Neural cell (in vitro differentiated cells): Measurements from ENCODE around the gene SLC19A1.

Experiments
- EP300 ChIP-seq: fragments of 450-650 bp; conservative IDR thresholded peaks from 2 replicates; pipeline ENCODE4 v1.6.1; 2014; ENCODE audit warnings: antibody characterized with exemption, mild to moderate bottlenecking, moderate library complexity; ENCODE audit not compliant: poor library complexity, severe bottlenecking
- RAD21 ChIP-seq: fragments of 450-650 bp; conservative IDR thresholded peaks from 2 replicates; pipeline ENCODE4 v1.6.1; 2014; ENCODE audit warnings: antibody characterized with exemption, mild to moderate bottlenecking, moderate library complexity
- TF ChIP-seq, protein P1 (sequence below): fragments of 450-650 bp; IDR thresholded peaks from 2 replicates; pipeline ENCODE4 v1.5.1; 2014; ENCODE audit warnings: antibody characterized with exemption, mild to moderate bottlenecking, moderate library complexity; ENCODE audit not compliant: poor library complexity, severe bottlenecking
- TF ChIP-seq, protein P2 (sequence below): IDR thresholded peaks from 2 replicates; pipeline ENCODE4 v1.6.1; 2012; ENCODE audit warnings: borderline replicate concordance

DNA sequence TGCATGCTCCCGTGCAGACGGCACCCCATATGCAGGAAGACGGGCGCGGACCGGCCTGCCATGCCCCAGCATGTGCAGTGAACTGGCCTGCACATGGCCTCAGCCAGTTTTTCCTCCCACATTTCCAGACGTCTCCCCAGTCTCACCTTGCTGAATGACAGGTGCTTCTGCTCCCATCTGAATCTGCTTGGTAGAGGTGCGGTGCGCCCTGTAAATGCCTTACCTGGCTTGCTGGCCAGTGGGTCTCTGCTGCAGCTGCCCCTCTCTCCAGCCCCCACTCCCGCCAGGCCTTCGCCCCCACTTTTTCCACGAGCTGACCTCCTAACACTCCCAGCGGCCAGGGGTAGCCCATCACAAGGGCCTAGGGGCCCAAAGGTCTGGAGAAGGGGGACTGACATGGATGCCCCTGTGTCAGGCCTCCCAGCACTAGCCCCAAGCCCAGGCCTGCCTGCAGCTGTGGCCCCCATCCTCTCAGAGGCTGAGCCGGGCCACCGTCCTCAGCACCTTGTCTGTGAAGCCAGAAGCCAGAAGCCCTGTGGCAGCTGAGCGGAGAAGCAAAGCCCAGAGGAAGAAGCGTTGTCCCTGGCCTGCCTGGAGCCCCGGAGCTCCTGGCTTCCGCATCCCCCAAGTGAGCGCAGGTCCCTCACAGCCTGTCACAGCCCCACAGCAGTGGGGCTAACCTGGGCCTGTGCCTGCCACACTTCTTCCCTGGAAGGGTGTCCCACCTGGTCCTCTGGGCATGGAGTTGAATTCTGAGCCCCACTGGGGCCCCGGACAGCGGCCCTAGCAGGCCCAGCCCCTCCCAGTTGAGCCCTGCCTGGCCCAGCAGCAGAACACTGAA, 3.7 kb upstream of the SLC19A1 start:
- TF ChIP-seq, protein P1, sequence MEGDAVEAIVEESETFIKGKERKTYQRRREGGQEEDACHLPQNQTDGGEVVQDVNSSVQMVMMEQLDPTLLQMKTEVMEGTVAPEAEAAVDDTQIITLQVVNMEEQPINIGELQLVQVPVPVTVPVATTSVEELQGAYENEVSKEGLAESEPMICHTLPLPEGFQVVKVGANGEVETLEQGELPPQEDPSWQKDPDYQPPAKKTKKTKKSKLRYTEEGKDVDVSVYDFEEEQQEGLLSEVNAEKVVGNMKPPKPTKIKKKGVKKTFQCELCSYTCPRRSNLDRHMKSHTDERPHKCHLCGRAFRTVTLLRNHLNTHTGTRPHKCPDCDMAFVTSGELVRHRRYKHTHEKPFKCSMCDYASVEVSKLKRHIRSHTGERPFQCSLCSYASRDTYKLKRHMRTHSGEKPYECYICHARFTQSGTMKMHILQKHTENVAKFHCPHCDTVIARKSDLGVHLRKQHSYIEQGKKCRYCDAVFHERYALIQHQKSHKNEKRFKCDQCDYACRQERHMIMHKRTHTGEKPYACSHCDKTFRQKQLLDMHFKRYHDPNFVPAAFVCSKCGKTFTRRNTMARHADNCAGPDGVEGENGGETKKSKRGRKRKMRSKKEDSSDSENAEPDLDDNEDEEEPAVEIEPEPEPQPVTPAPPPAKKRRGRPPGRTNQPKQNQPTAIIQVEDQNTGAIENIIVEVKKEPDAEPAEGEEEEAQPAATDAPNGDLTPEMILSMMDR, result no peak
- TF ChIP-seq EP300, result no peak
- TF ChIP-seq RAD21, result no peak
- TF ChIP-seq, protein P2, sequence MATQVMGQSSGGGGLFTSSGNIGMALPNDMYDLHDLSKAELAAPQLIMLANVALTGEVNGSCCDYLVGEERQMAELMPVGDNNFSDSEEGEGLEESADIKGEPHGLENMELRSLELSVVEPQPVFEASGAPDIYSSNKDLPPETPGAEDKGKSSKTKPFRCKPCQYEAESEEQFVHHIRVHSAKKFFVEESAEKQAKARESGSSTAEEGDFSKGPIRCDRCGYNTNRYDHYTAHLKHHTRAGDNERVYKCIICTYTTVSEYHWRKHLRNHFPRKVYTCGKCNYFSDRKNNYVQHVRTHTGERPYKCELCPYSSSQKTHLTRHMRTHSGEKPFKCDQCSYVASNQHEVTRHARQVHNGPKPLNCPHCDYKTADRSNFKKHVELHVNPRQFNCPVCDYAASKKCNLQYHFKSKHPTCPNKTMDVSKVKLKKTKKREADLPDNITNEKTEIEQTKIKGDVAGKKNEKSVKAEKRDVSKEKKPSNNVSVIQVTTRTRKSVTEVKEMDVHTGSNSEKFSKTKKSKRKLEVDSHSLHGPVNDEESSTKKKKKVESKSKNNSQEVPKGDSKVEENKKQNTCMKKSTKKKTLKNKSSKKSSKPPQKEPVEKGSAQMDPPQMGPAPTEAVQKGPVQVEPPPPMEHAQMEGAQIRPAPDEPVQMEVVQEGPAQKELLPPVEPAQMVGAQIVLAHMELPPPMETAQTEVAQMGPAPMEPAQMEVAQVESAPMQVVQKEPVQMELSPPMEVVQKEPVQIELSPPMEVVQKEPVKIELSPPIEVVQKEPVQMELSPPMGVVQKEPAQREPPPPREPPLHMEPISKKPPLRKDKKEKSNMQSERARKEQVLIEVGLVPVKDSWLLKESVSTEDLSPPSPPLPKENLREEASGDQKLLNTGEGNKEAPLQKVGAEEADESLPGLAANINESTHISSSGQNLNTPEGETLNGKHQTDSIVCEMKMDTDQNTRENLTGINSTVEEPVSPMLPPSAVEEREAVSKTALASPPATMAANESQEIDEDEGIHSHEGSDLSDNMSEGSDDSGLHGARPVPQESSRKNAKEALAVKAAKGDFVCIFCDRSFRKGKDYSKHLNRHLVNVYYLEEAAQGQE, result no peak
